Gastrocnemius medialis (tissue), 4 donors: ENCODE results near the gene LBH. TPM values are rescaled to one million over a fixed set of nuclear protein-coding genes. Genes with fewer than 3 reads are reported as not detected.

Source experiments
- ATAC-seq, 2 donors: fragments of 150-250 bp; one replicate each; pipeline ENCODE4 v1.9.1; 2016
- DNase-seq, 2 donors: peaks; one replicate each; pipeline ENCODE4 v3.0.0-alpha.2; 2019
- H3K27ac ChIP-seq, 4 donors: fragments of 200-600 bp; sonication (generic); 1 replicate in 1 of 4; 2 replicates in 3 of 4; pipeline ENCODE4 v1.5.1; 2016 to 2018; ENCODE audit warnings: mild to moderate bottlenecking in 2 of 4, moderate library complexity in 1 of 4
- H3K27me3 ChIP-seq, 3 donors: fragments of 200-600 bp; sonication (generic) in 2 of 3; 1 replicate in 1 of 3; 2 replicates in 2 of 3; pipeline versions ENCODE4 v1.5.1 to v1.6.0; 2016 to 2019; ENCODE audit warnings: mild to moderate bottlenecking in 1 of 3, moderate library complexity in 1 of 3
- H3K36me3 ChIP-seq, 2 donors: fragments of 200-600 bp; sonication (generic) in 1 of 2; one replicate each; pipeline ENCODE4 v1.5.1; 2017 to 2018
- H3K4me1 ChIP-seq, 2 donors: fragments of 200-600 bp; sonication (generic) in 1 of 2; one replicate each; pipeline ENCODE4 v1.5.1; 2016 to 2017; ENCODE audit warnings: mild to moderate bottlenecking in 2 of 2
- H3K4me3 ChIP-seq, 4 donors: fragments of 200-600 bp; sonication (generic) in 3 of 4; 1 replicate in 1 of 4; 2 replicates in 3 of 4; pipeline ENCODE4 v1.5.1; 2016 to 2019; ENCODE audit warnings: mild to moderate bottlenecking in 2 of 4
- H3K9me3 ChIP-seq, 3 donors: fragments of 200-600 bp; sonication (generic) in 2 of 3; 1 replicate in 1 of 3; 2 replicates in 2 of 3; pipeline ENCODE4 v1.5.1; 2016 to 2019
- POLR2A ChIP-seq, 2 donors: fragments of 450-650 bp; IDR thresholded peaks; one replicate each; pipeline ENCODE4 v1.6.1; 2017; ENCODE audit warnings: antibody characterized with exemption in 2 of 2, mild to moderate bottlenecking in 2 of 2, moderate library complexity in 2 of 2
- in situ Hi-C, 4 donors: fragments of 200-750 bp; cut with MboI; loops; one replicate each; pipeline versions ENCODE4 v1.15.0 to v1.8.0; 2017; ENCODE audit warnings: low sequenced_read_pairs in 4 of 4
- intact Hi-C: fragments of 100-400 bp; cut with DNase I; formaldehyde crosslinking; loops from one replicate; pipeline ENCODE4 v1.15.1; 2023; ENCODE audit warnings: low total_unique reads
- total RNA-seq, 4 donors: library from RNA; depleted of rRNA; stranded (reverse); fragments of >200 nt; gene quantifications; one replicate each; pipeline versions ENCODE4 v1.1.0 to v1.2.3, GENCODE V29; 2016
- TF ChIP-seq, protein P1 (sequence below), 5 experiments: fragments of 450-650 bp in 3 of 5; fragments of 200-600 bp in 2 of 5; sonication (generic) in 2 of 5; IDR thresholded peaks in 4 of 5; conservative IDR thresholded peaks in 1 of 5; 1 replicate in 4 of 5; 2 replicates in 1 of 5; pipeline ENCODE4 v1.5.1; 2016 to 2019; ENCODE audit warnings: antibody characterized with exemption in 5 of 5, mild to moderate bottlenecking in 3 of 5, moderate library complexity in 3 of 5

LBH gene
- total RNA-seq, 4 donors from 2014 or later, result 5.4 to 37.6 (median 12.5) TPM

DNA sequence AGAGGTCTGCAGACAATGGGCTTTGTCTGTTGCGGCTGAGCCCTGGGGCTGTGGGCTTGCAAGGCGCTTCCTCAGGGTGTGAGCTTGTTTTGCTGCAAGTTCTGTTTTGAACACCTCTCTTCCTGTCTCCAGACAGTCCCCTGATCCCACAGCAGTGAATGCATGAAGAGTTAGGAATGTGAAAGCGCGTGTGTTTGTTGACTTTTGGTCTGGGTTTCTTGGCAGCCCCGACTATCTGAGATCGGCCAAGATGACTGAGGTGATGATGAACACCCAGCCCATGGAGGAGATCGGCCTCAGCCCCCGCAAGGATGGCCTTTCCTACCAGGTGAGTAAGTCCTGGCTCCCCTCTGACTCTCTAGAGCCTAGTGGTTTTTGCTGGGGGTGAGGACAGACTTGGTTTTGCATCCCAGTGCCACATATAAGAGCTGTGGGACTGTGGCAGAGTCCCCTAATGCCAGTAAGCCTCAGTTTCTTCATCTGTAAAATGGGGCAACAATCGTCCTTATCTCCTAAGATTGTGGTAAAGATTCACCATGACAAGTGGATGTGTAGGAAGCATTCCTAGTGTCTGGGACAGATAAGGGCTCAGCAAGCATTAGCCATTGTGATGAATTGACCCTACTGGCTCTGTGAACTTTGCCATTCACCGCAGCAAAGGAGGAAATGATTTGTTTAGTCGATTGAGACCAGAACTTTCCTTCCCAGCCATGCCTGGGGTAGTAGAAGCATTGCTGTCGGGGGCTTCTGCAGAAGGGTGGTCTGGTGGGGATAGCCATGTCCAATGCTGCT is 3.0 kb downstream of the LBH start:
- in situ Hi-C loops, result loop anchor here in 1 of 4 donors (25.0 kb wide), 1 partner anchor 228 kb away; no protein-coding TSS in a partner anchor
- Histone ChIP-seq H3K27ac (peak overlapping the region; percentile 41 to 61 (median 52)), H3K36me3 (no peaks in the 10 kb centered on the region), H3K9me3 (no peaks in the 10 kb centered on the region), H3K4me1 (peaks cover 13 to 18% of the 10 kb centered on the region in 2 donors), H3K27me3 (peaks cover 15 to 43% (median 32%) of the 10 kb centered on the region in 3 donors), H3K4me3 (peak overlapping the region in 3 of 4 donors; percentile 18 to 79 (median 63))
- intact Hi-C loops, result loop anchor here (10.0 kb wide), 1 partner anchor 170 kb away; no protein-coding TSS in a partner anchor
- TF ChIP-seq, protein P1, sequence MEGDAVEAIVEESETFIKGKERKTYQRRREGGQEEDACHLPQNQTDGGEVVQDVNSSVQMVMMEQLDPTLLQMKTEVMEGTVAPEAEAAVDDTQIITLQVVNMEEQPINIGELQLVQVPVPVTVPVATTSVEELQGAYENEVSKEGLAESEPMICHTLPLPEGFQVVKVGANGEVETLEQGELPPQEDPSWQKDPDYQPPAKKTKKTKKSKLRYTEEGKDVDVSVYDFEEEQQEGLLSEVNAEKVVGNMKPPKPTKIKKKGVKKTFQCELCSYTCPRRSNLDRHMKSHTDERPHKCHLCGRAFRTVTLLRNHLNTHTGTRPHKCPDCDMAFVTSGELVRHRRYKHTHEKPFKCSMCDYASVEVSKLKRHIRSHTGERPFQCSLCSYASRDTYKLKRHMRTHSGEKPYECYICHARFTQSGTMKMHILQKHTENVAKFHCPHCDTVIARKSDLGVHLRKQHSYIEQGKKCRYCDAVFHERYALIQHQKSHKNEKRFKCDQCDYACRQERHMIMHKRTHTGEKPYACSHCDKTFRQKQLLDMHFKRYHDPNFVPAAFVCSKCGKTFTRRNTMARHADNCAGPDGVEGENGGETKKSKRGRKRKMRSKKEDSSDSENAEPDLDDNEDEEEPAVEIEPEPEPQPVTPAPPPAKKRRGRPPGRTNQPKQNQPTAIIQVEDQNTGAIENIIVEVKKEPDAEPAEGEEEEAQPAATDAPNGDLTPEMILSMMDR (IDR thresholded peaks at IDR 0.05 in 4 of 5, conservative IDR thresholded peaks at IDR 0.05 in 1 of 5), result no peak
- TF ChIP-seq POLR2A (IDR thresholded peaks at IDR 0.05), result peak in 1 of 2 donors; percentile 34
- peak in 1 of 2 donors; percentile 35 for DNase-seq
- no peak for ATAC-seq

DNA sequence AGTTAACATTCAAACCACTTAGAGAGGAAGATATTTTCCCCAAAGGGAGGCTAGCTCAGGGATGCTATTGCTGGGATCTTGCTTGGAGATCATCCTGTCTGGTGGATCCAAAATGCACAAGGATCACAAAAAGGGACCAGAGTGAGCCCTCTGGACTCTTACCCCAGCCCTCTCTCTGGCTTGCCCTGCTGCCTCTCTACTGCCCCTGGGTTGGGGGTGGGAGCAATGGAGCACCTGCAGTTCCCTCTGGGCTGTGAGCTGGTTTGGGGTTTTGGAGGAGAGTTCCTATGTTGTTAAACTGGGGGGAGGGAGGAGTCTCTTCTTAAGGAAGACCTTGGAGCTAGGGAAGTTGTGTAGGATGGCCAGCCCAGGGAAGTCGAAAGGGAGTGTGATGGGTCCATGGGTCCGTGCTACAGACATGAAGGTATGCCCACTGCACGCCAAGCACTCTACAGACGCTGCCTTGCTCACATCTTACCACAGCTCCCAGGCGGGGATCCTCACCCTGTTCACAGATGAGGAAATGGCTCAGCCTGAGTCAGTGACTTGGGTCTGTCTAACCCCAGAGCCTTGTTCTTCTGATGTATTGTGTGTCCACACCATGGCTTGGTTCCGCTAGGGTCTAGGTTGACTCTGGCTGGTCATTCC is 3.8 kb downstream of the LBH start:
- peak overlapping the region in 1 of 4 donors; percentile 49 for H3K27ac ChIP-seq
- in situ Hi-C loops, result loop anchor here in 1 of 4 donors (25.0 kb wide), 1 partner anchor 227 kb away; no protein-coding TSS in a partner anchor

DNA sequence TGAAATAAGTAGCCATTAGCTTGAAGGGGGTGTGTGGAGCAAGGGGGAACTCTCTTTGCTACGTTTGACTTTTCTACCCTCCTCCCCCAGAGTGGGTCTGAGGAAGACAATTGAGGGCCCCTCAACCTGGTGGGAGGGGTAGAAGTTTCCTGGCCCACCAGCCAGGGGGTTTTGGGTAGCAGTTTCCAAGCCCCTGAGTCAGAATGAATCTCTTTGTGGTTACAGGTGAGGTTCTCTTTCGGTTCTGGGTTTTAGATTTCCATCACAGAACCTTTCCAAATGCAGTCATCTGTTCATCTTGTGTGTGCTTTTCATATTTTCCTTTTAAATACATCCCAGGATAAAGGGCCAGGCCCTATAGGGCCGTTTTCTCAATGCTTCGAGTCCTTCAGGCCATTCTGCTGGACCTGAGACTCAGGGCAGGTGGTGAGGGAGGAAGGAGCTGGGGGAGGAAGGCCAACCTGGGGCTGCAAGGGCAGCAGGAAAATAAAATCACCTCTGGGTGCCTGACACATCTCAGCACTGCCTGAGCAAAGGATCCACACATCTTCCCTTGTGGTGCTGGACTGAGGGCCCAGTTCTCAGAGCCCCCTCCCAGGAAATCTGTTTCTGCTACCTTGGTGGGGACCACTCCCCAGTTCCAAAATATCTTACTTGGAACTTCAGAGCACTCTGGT is 4.7 kb downstream of the LBH start:
- no peak overlapping the region for H3K4me3 ChIP-seq
- ATAC-seq (no peak), DNase-seq (no peak)
- H3K27ac ChIP-seq, result peak overlapping the region in 2 of 4 donors; percentile 9 to 64
- no peaks in the 10 kb centered on the region for H3K36me3 ChIP-seq
- no peaks in the 10 kb centered on the region for H3K9me3 ChIP-seq
- H3K27me3 ChIP-seq, result peaks cover 15 to 39% (median 30%) of the 10 kb centered on the region in 3 donors
- intact Hi-C loops, result loop anchor here (10.0 kb wide), 1 partner anchor 169 kb away; no protein-coding TSS in a partner anchor
- in situ Hi-C loops, result loop anchor here in 1 of 4 donors (25.0 kb wide), 1 partner anchor 226 kb away; no protein-coding TSS in a partner anchor
- TF ChIP-seq POLR2A (IDR thresholded peaks at IDR 0.05), result no peak
- TF ChIP-seq, protein P1 (IDR thresholded peaks at IDR 0.05 in 4 of 5, conservative IDR thresholded peaks at IDR 0.05 in 1 of 5), result no peak
- H3K4me1 ChIP-seq, result peaks cover 12 to 27% of the 10 kb centered on the region in 2 donors

More for the DNA sequence above, 3.8 kb downstream of the LBH start:
- Histone ChIP-seq H3K36me3 (no peaks in the 10 kb centered on the region), H3K4me1 (peaks cover 18 to 19% of the 10 kb centered on the region in 2 donors), H3K4me3 (peak overlapping the region in 1 of 4 donors; percentile 63), H3K9me3 (no peaks in the 10 kb centered on the region), H3K27me3 (peaks cover 15 to 43% (median 32%) of the 10 kb centered on the region in 3 donors)
- TF ChIP-seq, protein P1 (IDR thresholded peaks at IDR 0.05 in 4 of 5, conservative IDR thresholded peaks at IDR 0.05 in 1 of 5), result no peak
- no peak for TF ChIP-seq POLR2A (IDR thresholded peaks at IDR 0.05)
- no peak for DNase-seq
- intact Hi-C loops, result loop anchor here (10.0 kb wide), 1 partner anchor 170 kb away; no protein-coding TSS in a partner anchor
- ATAC-seq, result no peak

DNA sequence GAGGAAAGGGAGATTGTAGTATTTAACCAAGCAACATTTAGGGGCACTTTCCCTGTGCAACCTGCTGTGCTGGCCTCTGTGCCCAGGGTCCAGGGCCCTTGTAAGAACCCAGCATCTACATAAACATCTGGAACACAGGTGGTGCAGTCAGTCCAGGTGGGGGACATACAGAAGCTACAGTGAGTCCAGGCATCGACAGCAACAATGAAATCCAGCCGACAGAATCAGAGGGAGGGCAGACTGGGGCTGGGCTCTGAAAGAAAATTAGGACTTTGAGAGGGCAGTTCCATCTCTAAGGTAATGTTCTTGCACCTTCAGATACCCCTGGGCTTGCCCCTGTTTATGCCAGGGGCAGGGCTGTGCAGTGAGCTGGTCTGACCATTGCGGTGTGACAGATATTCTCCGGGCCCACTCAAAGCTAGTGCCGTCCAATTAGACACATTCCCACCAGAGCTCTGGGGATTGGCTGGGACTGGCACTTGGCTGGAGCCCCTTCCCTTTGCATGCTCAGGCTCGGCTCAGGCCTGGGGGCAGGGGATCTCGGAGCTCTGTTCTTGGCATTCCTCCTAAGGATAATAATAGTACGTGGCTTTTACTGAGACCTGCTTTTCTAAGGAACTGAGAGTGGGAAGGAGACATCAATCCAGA is 5.4 kb downstream of the LBH start:
- intact Hi-C loops (loop anchor here (10.0 kb wide), 1 partner anchor 168 kb away; no protein-coding TSS in a partner anchor), in situ Hi-C loops (loop anchor here in 1 of 4 donors (25.0 kb wide), 1 partner anchor 226 kb away; no protein-coding TSS in a partner anchor)
- peak overlapping the region; percentile 43 to 64 (median 49) for H3K27ac ChIP-seq
- TF ChIP-seq, protein P1 (IDR thresholded peaks at IDR 0.05 in 4 of 5, conservative IDR thresholded peaks at IDR 0.05 in 1 of 5), result no peak
- TF ChIP-seq POLR2A (IDR thresholded peaks at IDR 0.05), result no peak
- peaks cover 12 to 27% of the 10 kb centered on the region in 2 donors for H3K4me1 ChIP-seq
- peaks cover 15 to 36% (median 28%) of the 10 kb centered on the region in 3 donors for H3K27me3 ChIP-seq
- ATAC-seq (no peak), DNase-seq (no peak)
- H3K9me3 ChIP-seq, result no peaks in the 10 kb centered on the region
- H3K36me3 ChIP-seq, result no peaks in the 10 kb centered on the region
- no peak overlapping the region for H3K4me3 ChIP-seq
